Measurements from ENCODE around the gene LPIN3.

Gene LPIN3

DNA sequence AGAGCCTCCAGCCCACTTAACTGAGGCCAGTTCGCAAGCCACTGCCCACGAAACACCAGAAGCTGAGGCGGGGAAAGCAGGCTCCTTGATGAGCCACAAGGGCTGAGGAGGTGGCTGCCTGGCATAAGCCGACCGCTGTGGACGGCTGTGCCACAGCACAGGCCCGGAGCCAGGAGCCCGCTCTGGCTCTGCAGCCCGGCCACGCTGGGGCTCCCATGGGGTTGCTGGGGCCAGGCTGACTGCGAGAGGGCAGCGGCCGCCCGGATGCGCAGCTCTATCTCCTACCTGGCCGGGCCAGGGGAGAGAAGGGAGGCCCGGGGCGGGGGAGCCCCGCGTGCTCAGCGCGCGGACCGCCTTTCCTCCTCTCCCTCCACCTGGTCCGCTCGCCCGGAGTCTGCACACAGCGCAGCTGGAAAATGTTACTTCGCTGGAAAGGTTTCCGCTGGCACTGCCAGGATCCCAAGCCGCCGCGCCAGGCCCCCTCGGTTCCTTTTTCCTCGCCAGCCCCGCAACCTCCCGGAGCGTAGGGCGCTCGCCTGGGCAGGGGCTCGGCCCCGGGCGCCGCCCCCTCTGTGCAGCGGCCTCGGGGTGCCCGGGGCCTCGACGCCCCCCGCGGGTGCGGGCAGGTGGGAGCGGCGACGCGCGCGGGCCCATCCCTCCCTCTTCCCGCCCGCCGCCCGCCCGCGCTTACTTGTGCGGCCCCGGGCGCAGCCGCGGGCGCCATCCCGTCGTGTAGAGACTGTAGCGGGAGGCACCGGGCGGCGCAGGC, 25.3 kb downstream of the LPIN3 start:
- no peak for FAIRE-seq
- DNase-seq (ENCODE audit: low spot score), result no peak

DNA sequence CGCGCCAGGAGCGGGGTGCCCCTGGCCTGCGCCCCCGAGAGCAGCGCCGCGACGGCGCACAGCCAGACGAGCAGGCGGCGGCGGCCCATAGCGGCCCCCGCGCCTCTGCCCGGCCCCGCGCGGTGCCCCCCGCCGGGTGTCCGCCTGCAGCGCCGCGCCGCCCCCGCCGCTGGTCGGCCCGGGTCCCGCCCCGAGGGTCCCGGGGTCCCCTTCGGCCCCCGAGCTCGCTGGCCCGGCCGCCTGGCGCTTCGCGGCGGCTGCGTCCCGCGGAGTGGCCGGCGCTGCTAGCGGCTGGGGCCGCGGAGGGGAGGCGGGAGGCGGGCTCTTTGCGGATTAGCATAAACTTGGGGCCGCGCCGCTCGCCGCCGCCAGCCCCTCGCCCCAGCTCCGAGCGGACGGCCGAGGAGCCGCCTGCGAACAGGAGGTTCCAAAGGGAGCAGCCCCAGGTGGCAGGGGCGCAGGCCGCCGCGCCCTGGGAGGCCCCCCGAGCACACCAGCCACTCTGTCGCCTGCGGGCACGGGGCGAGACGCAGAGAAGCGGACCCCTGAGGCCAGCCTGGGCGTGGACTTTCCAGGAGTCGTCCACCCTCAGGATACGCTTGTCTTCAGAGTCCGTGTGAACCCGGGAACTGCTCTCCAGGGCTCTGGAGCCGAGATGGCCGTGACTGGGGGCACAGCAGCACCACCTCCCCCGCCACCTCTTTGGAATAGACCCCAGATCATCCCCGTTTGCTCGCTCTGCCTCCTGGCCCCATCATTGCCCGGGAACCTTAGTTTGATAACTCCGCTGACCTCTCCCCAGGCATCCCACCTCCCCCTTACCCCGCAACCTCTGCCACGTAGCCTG, 26.1 kb downstream of the LPIN3 start, which contains the start of gene EMILIN3:
TSS of gene EMILIN3 (minus strand) at position 273 of the 847 bp plus-strand sequence. CDS start at position 89, 184 bp downstream.
- FAIRE-seq (no peak), DNase-seq (ENCODE audit: low spot score) (no peak)

DNA sequence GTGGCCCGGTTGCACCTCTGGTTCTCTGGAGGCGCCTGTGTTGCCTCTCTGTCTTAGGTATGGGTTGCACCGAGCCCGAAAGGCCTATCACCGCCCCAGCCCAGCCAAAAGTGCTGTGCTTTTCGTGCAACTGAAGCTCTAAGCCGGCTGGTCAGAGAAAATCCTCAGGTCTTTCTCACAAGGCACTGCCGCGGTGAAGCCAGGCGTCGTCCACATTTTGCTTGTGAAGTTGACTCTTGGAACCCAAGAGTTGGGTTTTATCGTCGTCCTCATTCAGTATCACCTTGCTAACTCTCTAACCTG, 26.7 kb downstream of the LPIN3 start:
- FAIRE-seq (no peak), DNase-seq (ENCODE audit: low spot score) (no peak)

DNA sequence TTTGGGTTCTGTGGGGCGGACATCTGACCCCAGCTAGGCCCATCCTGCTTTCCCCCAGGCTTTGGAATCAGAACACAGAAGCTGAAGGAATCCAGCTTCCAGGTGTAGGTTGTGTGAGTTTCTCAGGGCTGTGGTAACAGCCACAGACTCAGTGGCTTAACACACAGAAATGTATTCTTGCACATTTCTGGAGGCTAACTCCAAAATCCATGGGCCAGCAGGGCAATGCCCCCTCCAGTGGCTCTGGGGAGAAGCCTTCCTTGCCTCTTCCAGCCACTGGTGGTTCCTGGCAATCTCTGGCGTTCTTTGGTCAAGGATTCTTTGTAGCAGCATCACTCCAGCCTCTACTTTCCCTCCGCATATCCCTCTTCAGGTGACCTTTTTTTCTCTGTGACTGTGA, 27.3 kb downstream of the LPIN3 start:
- FAIRE-seq, result no peak
- DNase-seq (ENCODE audit: low spot score), result no peak

DNA sequence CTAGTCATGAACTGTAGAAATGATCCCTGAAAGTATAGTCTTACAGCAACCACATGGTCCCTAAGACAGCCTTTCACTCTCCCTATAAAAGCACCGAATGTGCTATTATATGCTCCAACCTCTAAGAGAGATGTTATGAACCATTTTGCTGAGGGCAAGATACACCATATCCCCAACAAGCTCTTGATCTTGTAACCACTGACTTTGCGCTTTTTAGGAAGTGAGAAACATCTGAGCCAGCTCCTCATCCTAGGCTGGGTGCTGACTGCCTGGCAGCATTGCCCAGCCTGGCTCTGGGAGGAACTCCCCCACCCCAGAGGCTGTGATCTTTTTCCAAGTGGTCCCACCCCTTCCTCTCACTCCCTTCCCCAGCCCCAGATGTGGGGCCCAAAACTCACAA, 29.1 kb downstream of the LPIN3 start:
- DNase-seq (ENCODE audit: low spot score) (no peak), FAIRE-seq (no peak)

DNA sequence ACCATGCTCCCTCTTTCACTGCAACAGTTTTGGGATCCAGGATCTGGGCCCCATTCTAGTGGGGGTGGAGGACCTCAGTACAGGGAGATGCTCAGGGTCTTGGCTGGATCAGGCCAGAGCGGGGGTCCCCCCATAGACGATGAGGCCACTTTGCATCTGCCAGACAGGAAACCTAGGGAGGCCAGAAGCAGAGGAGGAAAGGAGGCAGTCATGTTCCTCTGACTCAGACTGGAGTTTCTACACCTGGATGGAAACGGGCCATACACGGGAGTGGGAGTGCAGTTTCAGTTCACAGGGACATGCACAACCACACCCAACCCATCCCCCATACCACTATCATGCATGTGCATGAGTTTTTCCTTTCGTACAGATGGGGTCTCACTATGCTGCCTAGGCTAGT, 29.6 kb downstream of the LPIN3 start:
- FAIRE-seq (no peak), DNase-seq (ENCODE audit: low spot score) (no peak)

DNA sequence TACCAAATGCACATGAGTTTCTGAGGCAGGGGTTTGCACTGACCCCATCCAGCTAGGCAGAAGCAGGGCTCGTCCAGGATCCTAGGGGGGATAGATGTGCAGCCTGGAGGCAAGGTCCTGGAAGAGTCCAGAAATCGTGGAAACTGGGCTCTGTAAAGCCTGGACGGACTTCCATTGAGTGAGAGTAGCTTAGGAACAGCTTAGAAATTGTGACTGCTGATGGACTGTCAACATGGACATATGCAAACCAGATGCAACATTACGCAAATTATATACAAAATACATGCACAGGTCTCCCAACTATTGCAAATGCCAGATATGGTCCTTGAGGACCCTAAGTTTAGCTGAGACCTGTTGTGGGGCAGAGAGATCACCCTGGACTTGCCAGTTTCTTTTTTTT, 30.8 kb downstream of the LPIN3 start:
- DNase-seq (ENCODE audit: low spot score) (no peak), FAIRE-seq (no peak)

DNA sequence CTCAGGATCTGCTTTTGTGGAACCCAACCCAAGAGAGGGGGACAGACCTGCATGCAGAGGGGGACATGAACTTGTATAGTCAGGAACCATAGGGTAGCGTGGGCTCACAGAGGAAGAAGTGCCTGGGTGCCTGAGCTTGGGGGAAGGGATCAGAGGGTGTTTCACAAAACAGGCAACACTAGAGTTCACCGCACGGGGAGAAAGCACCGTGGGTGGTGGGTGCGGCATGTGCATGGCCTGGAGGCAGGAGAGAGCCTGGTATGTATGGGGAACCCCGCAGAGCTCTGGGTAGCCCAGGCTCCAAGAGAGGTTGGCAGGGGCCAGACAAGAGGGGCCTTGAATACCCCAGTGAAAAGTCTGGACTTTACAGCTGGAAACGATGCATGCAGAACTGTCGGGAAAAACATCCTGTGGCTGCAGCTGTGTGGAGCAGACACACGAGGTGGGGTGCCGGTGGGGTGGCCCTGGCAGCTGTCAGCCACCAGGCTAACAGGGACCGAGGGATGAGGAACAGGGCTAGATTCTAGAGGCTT, 32.7 kb downstream of the LPIN3 start:
- FAIRE-seq, result no peak

DNA sequence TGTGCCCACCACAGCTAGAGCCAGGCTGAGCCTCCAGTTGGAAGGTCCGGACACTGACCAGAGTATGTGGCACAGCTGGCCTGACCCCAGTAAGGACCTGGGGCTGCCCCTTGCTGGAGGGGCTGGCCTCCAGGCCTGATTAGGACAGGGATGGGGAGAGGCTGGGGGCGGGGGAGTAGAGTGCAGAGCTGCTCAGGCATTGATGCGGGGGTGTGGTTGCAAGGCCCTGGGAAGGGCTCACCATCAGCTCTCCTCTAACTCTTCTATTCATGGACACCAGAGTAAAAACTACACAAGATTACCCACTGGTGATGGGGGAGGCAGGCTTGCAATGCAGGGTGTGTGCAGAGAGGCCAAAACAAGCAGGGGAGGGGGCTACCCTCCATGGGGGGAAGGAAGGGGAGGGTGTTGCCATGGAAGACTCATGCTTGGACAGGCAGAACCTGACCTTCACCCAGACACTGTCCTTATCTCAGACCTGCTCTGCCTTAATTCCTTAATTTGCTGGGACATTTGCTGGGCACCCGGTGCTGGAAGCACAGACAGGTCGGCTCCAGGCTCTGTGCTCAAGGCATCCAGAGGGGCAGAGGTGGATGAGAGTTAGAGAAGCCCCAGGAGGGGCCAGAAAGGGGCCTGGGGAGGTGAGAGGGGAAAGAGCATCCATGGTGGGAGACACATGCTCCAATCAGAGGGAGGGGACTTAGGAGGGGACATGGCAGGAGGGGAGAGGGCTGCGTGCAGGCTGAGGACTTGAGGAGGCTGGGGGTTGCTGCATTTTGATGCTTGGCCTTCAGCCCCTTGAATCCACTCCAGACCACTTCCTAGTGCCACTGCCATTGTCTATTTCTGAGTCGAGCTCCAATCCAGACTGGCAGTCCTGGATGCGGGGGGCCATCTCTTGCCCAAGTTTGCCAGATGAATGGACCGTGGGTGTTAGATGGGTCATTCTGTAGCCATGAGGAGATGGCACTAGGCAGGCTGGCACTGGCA, 33.6 kb downstream of the LPIN3 start:
- DNase-seq (ENCODE audit: low spot score) (no peak), FAIRE-seq (no peak)

More for the DNA sequence above, 32.7 kb downstream of the LPIN3 start:
- DNase-seq (ENCODE audit: low spot score), result no peak

DNA sequence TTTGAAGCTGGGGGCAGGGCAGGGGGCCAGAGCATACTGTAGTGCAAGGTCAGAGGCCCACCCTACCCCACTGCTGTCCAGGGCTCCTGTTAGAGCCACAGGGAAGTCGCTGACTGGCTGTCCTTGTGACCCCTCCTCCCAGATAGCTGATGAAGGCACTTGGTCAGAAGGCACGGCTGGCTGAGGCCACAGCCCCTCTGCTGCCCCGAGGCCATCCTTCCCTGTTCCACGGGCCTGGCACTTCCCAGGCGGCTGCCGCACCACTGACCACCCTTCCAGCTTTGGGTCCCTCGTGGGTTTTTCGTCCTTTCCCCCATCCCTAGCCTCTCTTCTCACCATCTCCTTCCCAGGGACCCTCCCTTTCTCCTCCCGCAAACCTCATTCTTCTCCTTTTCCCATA, 35.2 kb downstream of the LPIN3 start:
- DNase-seq (ENCODE audit: low spot score) (no peak), FAIRE-seq (no peak)

DNA sequence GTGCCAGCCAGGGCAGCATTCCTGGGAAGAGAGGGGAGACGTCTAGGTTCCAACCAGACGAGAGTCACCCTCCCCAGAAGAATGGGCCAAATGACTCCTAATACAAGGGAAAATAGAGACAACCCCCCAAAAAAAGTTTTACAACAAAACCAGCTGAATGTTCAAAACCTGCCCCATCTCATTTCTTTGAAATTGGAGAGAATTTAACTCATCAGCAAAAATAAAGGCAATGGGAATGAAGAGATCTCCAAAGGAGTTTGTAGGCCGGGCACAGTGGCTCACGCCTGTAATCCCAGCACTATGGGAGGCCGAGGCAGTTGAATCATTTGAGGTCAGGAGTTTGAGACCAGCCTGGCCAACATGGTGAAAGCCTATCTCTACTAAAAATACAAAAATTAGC, 35.7 kb downstream of the LPIN3 start:
- DNase-seq (ENCODE audit: low spot score) (no peak), FAIRE-seq (no peak)

DNA sequence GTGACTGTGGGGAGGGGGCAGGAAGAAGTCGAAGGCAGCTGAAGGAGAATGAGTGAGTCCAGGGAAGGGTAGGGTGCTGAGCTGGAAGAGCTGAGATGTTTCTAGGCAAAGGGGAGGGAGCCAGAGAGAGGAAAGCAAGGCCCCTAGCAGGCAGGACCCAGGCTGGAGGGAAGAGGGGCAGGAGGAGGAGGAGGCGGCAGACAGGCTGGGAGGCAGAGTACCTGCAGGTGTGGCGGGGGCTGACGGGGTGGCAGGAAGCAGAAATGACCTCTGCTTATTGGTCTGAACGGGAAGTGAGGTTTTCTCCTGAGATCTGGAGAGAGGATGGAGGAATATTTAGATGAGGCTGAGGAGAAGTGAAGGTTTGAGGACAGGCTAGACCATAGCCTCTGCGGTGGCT, 36.7 kb downstream of the LPIN3 start:
- FAIRE-seq (no peak), DNase-seq (ENCODE audit: low spot score) (no peak)

DNA sequence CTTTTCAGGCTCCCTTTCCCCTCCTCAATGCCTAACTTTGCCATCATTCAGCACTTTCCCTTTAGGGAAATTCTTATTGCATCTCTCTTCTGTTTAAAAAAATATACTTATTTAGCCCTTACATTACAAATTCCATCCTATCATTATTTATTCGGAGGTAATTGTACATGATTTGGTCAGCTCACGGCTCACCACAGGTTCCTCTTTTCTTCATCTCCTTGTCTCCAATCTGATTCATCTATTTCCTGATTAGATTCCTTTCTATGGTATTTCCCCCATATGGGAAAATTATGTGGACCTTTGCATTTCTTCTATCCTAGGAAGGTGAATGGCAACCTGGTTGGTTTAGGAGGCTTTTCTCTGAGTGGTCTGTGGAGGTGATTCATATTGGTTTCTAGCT, 38.9 kb downstream of the LPIN3 start:
- FAIRE-seq (no peak), DNase-seq (ENCODE audit: low spot score) (no peak)

DNA sequence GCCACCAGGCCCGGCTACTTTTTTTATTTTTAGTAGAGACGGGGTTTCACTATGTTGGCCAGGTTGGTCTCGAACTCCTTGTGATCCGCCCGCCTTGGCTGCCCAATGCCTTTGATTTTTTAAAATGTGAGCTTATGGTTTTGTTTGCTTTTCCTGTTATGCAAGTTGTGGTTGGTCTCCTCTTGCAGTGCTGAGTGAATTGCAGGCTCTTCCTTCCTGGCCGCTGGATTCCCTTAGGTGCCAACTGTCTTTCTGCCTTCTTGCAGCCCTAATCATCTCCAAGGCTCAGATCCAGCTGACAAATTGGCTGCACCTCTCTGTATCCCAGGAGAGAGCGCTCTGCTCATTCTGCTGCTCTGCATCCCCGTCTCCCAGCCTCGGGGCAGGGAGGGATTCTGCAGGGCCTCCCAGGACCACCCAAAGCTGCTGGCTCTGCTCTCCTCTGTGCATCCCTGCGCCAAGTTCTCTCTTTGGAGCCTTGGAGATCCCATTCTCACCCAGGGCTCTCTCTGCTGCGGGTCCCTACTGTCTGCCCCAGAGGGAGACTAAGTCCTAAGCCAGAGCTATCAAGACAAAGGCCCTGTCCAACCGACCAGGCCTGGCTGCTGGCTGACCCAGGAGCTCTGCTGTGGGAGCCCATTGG, 40.1 kb downstream of the LPIN3 start:
- FAIRE-seq (no peak), DNase-seq (ENCODE audit: low spot score) (no peak)

DNA sequence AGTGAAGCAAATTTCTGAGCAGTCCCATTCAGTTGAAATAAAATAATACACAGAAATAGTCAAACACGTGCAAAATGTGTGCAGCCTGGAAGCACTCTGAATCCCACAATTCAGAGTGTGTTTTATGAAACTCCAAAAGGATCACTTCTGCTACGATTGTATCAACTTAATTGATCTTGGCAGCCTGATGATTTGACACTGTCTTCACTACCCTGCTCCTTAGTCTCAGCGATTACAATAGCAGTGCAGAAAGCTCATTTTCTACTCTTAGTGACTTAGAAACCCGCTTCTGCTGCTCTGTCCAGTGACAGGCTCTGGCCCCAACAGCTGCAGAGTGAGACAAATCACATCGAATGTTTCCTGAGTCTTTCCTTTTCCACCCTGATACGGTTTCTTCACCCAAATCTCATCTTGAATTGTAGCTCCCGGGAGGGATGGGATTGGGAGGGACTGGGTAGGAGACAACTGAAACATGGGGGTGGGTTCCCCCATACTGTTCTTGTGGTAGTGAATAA, 42.2 kb downstream of the LPIN3 start:
- DNase-seq (ENCODE audit: low spot score), result no peak
- no peak for FAIRE-seq

DNA sequence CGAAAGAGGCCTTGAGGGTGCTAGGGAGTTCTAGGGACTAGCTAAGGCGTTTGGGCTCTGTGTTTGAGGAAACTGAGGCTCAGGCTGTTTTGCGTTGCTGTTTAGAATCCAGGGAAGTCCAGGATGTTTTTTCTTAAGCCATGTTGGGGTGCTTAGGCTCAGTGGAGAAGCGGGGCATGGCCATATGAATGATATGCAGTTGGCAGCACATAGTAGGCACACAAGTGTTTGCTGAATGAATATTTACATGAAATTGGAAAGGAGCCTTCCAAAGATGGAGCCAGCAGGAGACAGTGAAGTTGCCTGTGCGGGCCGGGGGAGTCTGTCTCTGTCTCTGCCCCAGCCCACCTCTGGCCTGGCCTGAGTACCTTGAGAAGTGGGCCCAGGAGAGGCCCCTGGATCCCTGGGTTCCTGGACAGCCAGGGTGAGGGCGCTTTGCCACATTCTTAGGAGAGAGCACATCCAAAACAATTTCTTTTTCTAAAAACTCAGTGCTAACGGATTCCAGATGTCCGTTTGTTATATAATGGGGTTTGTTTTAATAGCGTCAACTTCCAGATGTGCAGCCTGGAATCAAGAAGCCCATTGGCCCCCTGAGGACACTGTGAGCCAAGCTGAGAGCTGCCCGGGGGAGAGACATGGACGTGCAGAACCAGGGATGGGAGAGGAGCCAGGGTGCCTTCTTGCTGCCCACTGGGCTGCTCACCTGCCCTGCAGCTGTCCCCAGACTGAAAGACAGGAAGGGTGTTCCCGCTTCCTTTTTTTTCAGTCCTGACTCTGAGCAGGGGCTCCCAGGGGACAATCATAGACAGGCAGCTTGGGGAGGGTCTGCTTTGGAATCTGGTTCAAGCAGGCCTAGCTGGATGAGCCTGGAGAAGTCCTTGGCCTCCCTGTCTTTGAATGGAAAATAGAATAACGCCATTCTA, 46.1 kb downstream of the LPIN3 start:
- FAIRE-seq (no peak), DNase-seq (ENCODE audit: low spot score) (no peak)

DNA sequence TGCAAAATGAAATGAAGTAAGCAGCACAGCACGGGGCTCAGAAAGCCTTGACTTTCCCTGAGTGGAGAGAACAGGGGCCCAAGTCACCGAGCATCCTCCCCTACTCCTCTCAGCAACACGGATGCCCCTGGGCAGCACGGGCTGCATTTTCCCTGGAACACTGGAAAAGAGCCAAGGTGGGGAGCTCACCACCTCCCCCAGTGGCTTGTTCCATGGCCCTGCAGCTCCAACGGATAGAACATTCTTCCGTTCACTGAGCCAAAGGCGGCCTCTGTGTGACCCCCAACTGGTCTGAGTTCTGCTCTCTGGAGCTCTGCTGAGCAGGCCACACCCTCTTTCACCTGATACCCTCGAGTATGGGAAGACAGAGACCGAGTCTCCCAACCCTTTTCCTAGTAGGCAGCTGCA, 46.8 kb downstream of the LPIN3 start:
- no peak for FAIRE-seq

DNA sequence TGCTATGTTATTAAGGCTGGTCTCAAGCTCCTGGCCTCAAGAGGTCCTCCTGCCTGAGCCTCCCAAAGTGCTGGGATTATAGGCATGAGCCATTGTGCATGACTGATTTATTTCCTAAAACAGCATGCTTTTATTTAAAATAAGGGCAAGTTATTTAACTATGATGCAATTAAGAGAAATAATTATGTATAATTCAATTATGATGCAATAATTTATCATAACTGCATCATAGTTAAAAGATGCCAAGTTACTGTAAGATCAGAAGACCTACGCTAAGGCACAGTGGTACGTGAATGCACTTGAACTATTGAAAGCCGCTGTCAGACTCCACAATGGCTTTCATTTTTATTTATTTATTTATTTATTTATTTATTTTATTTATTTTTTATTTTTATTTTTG, 50.3 kb downstream of the LPIN3 start:
- no peak for FAIRE-seq
- DNase-seq (ENCODE audit: low spot score), result no peak

More for the DNA sequence above, 46.8 kb downstream of the LPIN3 start:
- DNase-seq (ENCODE audit: low spot score), result peak; percentile 40

DNA sequence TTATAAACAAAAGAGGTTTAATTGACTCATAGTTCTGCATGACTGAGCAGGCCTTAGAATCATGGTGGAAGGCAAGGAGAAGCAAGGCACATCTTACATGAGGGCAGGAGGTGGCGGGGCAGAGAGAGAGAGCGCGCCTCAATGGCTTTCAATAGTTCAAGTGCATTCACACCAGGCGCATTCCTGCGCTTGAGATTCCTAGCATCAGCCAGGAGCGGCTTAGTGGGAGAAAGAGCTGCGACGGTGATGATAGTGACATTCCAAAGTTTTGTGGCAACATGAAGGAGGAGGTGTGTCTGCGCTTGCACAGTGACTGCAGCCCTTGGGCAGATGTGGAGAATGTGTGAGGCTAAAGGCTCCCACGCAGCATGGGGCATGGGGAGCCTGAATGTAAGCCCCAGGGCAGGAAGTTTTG, 51.0 kb downstream of the LPIN3 start:
- DNase-seq (ENCODE audit: low spot score), result no peak
- FAIRE-seq, result no peak

DNA sequence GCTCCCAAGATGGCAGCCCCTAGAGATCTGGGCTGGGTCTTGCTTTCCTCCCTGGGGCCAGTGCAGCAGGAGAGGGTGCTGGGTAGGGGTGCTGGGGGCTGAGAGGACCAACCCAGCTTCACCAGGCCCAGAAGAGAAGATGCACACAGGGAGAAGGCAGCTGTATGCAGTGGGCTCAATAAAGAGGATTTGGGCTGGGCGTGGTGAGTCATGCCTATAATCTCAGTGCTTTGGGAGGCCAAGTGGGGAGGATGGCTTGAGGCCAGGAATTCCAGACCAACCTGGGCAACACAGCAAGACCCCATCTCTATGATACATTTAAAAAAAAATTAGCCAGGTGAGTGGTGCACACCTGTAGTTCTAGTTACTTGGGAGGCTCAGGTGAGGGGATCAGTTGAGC, 51.7 kb downstream of the LPIN3 start:
- FAIRE-seq (no peak), DNase-seq (ENCODE audit: low spot score) (no peak)
